DOHH2 (cell line): ENCODE data around the gene DND1.

Experiments
- CTCF ChIP-seq: fragments of 200-600 bp; sonication (generic); IDR thresholded peaks from one replicate; pipeline ENCODE4 v1.5.1; 2014; ENCODE audit warnings: antibody characterized with exemption, mild to moderate bottlenecking, low read depth, low read length; ENCODE audit not compliant: poor library complexity, severe bottlenecking
- EZH2phosphoT487 ChIP-seq: fragments of 200-600 bp; sonication (generic); IDR thresholded peaks from 2 replicates; pipeline ENCODE4 v1.6.1; 2017; ENCODE audit warnings: borderline replicate concordance, mild to moderate bottlenecking, antibody characterized with exemption, low read length, moderate library complexity, mixed read lengths

GRCh38 chr5:140696891-140697492 lies 23.6 kb upstream of the DND1 start:
- TF ChIP-seq CTCF (no peak), EZH2phosphoT487 (no peak)
